ENCODE results near the gene AKAP6.

The AKAP6 gene

DNA sequence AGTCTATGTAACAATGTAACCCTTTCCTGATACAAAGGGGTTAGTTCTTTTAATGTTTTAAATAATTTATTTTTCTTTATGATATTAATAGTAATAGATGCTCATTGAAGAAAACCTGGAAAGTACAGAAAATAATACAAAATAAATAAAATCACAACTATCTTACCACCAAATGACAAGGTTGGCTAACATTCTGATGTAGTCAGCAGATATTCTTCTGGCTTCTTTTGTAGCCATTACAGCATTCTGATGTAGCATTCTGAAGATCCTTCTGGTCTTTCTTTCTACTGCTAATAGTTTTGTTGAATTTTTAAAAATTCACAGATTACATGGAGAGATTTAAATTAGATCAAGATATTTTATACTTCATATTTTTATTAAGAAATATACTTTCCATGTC, 301.6 kb downstream of the AKAP6 start:
- DNase-seq: no peak

DNA sequence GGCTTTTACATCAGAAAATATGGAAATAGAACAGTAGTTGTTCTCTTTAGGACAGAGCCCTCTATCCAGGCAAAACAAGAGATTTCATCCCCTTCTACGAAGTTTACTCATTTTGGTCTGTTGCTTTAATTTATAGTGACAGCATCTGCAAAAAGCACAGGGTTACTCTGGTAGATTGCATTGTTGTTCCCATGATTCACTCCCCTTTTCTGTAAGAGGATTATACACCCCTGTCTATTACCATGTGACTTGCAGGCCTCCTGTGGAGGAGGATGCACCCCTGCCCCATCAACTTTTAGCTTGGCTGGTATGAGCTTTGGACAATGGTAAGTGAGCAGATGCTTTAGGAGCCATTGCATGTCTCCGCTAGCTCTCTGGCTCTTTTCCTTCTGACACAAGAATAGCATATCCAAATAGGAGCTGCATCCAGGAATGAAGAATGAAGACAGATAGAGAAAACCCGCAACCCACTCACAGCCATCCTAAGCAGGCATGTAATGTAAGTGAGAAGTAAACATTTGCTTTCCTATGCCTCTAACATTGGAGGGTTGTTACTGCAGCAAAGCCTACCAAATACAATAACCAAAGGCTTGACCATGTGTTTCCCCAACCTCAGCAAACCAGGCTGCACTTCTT, 304.2 kb downstream of the AKAP6 start:
- DNase-seq: no peak

GRCh38 chr14:32633930-32634329, 304.8 kb downstream of the AKAP6 start:
- no peak for DNase-seq

GRCh38 chr14:32635061-32635719, 306.1 kb downstream of the AKAP6 start:
- DNase-seq: no peak

- no peak for DNase-seq
Measured at GRCh38 chr14:32637582-32637981, 308.5 kb downstream of the AKAP6 start.

GRCh38 chr14:32639208-32639607, 310.1 kb downstream of the AKAP6 start:
- no peak for DNase-seq

DNA sequence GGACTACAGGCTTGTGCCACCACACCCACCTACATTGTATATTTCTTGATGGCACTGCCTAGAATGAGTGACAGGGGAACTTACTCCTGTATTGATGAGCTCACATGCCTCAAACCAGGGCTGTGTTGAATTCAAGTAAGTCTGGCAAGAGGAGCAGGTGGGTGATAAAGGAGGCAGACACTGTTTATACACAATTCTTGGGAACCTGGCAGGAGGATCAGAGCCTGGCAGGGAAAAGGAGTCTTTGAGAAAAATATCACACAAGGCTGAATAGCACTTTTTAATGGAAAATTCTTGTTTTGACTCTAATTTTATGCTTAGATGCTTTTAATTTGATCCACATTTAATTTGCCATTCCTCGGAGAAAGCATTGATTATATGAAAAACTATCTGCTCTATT, 316.5 kb downstream of the AKAP6 start:
- DNase-seq: no peak

DNA sequence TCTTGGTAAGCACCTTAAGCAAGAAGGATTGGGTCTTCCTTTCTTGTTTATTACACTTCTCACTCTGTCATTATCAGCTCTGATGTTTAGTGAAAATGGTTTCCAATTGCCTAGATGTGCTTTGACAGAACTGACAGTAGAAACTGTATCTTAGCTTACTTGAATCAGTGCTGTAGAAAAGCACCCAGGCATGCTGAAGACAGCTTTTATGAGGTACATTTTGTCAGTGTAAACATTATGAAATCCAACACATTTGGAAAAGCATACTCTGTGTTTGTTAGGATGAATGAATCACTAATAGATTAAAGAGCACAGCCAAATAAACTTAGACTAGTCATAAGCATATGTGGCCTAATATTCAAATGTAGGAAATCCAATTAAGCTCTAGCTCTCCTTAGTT, 319.3 kb downstream of the AKAP6 start:
- DNase-seq: no peak

GRCh38 chr14:32650030-32650429, 320.9 kb downstream of the AKAP6 start:
- DNase-seq: no peak

- no peak for DNase-seq
Measured at GRCh38 chr14:32650665-32651064, 321.6 kb downstream of the AKAP6 start.

DNA sequence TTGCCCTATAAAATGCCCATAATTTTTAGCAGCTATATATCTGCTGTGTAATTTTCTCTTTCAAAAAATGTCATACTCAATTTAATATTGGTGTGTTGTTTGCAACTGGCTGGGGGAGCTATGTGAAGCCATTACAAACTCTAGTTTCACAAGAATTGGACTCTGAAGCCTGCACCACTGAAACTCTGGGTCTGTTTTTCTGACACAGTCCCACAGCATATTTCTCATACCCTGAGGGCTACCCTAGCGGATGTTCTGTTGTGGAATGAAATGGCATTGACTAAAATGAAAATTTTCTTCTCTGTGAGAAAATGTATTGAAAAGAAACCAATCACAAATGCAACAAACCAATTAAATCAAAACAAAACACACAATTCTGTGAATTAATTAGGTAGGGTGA, 325.0 kb downstream of the AKAP6 start:
- no peak for DNase-seq

DNA sequence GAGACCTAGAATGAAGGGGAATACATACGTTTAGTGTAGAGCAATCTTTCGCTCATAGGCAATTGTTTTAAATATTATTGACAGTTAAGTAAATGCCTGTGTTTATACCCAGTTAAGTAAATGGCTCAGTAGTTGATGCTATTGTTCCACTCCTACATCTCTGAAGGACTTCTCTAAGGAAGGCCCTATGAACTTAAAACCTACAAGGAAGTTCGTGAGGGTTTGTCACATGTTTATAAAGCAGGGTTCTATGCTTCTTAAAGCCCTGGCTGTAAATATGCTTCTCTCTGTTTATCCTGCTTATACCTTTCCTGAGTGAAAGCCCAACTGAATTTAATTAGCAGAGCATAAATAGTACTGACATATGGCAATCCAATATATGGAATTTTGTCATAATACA, 327.5 kb downstream of the AKAP6 start:
- no peak for DNase-seq

DNA sequence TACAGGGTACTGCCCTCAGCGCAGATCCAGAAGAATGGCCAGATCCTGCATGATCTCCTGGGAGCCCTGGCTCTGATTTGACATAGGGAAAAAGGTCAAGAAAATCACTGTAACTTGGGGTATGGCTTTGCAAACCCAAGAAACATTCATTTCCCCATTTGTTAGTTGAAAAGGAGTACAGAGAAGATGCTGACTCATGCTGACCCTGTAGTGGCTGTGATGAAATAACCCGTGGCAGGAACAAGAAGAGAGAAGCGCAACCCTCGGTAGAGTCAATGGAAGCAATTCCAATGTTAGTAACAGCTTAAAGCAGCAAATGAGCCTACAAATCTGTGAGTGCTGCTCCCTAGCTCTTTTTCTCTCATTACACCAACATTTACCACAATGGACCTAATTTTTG, 328.0 kb downstream of the AKAP6 start:
- peak; percentile 11 for DNase-seq

DNA sequence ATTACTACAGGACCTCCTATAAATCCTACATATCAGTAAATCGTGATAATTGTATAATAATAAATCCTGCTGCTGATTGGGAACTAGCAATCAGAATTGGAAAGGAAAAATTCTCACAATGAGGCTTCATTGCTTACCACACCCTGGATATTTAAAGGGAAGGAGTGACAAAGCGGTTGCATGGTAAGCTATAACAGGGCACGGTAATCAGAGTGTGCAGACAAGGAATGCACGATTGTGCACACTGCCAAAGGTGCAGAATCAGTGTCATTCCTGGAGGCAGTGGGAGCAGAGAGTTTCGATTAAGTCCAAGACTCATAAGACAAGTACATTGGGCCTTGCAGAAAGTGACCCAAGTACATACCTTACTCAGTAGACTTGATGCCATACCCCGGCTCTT, 332.1 kb downstream of the AKAP6 start:
- DNase-seq: no peak

- DNase-seq: no peak
Measured at GRCh38 chr14:32662211-32662610, 333.1 kb downstream of the AKAP6 start.

DNA sequence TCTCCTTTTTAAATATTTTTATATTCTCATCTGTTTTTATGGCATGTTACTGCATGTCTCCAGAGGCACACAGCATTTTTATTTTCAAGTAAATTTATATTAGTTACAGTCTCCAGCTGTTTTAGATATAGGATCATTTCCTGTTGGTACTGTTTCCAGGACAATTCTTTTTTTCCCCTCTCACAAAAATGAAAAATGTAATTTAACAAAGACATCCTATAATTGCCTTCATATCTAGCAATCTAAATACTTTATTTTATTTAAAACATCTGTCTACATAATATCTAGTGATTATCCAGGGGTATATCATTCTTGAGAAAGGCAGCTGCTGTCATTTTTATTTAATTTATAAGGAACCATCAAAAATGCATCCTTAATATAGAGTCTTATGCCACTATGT, 337.2 kb downstream of the AKAP6 start:
- no peak for DNase-seq

DNA sequence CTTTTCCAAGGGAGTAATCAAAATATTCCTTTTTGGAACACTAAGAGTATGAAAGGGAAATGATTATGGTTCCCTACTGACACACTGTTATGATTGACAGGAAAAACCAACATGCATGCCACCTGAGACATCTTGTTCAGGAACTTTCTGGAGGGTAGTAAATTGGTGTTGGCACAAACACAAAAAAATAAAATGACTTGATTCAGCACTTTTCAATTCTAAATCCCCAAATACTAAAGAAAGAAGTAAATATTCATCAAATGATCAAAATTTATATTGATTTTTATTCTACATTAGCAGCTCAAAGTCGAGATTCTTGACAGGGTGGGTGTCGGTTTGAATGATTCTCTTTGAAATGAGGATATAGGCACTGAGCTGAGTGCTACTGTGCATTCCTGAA, 338.2 kb downstream of the AKAP6 start:
- no peak for DNase-seq

DNA sequence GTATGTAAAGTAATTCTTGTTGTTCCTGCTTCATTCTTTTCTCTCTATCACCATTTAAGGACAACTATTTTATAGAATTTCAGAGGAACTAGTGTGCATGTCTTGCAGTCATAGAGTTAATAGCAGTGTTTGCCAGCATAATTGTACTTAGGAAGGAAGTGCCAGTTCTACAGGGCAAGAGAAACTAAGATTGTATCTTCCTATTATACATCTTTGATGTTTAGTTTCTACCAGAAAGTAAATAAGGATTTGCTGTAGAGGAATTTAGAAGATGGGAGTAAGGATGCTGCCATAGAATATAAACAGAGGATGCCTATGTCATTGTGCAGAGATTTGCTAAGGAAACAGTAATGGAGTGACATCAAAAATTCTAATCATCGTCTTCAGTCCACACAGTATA, 338.7 kb downstream of the AKAP6 start:
- DNase-seq: no peak

DNA sequence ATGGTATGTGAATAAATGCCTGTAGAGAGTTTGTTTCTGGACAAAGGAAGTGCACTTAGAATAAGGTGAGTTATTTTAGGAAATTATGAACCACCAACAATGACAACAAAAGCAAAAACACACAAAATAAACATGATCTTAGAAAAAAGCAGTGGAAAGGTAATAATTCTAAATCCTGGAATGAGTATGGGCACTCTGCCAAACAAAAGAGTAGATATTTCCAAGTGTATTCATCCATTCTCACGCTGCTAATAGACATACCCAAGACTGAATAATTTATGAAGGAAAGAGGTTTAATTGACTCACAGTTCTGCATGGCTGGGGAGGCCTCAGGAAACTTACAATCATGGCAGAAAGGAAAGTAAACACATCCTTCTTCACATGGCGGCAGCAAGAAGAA, 340.3 kb downstream of the AKAP6 start:
- no peak for DNase-seq

GRCh38 chr14:32675433-32675832, 346.3 kb downstream of the AKAP6 start:
- no peak for DNase-seq

GRCh38 chr14:32677129-32677780, 348.2 kb downstream of the AKAP6 start:
- no peak for DNase-seq

DNA sequence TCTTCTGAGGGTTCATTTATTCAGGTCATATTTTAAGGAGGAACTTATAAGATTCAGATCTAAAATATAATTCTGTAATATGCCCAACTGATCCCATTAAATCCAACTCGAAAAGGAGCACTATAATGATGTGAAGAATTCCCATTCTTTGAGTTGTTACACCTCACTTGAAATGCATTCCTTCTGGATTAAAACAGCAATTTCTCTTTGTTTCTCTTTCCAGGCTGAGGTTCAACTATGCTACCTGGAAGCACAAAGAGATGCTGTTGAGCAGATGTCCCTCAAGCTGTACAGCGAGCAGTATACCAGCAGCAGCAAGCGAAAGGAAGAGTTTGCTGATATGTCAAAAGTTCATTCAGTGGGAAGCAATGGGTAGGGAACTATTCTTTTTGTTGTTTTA, 349.0 kb downstream of the AKAP6 start:
- DNase-seq: no peak

DNA sequence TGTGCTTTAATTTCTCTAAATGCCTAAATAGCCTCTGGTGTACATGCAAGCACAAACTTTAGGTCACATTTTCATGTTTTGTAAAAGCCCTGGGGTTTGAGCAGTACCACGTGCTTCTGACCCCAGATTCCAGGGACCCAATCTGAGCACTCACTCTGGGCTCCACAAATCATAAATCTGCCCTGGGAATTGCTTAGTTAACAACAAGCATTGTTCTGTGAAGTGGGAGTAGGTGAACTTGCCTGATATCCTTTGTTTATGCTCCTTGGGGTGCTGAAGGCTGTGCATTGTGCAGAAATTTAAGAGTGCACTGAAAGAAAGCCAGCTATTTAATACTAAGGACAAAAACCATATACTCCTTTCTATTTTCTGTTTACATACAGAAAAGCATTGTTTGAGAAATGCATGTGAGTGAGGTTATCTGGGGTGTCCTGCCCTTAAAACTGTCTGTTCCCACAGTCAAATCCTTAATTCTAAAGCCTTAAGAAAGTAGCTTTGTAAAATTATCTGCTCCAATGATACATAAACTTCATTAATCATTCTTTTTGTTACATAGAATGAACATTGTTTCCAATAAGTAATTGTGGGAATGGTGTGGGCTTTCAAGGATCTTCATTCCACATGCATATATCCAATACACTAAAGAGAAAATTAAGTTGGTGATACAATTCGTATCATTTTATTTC, 351.0 kb downstream of the AKAP6 start:
- DNase-seq: no peak

- DNase-seq: no peak
Measured at GRCh38 chr14:32681598-32681997, 352.5 kb downstream of the AKAP6 start.
